ENCODE data around the gene ZNF804B.

ZNF804B gene

DNA sequence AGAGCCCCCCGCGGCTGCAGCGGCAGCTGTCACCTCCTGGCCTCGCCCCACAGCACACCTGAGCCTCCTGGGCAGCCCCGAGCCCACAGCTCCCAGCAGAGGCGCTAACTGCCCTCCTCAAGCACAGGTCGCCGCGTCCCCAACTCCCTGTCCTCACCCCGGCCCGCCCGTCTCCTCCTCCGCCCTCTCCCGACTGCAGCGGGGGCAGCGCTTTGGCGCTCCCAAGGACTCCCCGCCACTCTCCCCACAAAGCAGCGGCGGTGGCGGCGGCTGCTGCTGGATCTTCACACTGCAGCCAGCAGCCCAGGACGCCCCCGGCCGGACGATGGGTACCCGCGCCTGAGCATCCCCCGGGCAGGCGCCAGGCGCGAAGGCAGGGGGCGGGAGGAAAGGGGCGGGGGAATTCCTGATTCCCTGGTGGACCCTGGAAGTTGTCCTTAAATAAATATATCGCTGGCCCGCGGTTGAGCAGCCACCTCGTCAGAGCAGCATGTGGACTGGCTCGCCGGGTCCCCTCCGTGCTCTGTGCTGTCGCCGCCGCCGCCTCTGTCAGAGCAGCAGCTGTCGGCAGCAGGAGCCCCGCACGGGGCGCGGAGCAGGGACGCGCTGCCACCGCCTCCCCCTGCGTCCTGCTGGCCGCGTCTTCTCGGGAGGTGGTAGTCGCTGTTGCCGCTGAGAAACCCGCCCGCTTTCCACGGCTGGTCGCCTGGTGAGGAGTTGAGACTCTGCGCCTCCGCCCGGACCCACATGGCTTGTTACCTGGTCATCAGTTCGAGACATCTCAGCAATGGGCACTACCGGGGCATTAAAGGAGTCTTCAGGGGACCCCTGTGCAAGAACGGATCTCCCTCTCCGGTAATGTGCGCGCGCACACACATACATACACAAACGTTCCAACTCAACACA, at the start of gene ZNF804B:
ZNF804B (plus strand) TSS at position 471 of the 906 bp plus-strand sequence; CDS start at position 748, 277 bp downstream.
- no peak for DNase-seq (ENCODE audit: low read depth, low spot score)
- H3K4me3 ChIP-seq (ENCODE audit: low read depth, low read length), result no peak within 1 kb of the TSS
- POLR2A ChIA-PET, result no interaction called here
- CTCF ChIA-PET, result no interaction called here
- TF ChIP-seq, protein P1, sequence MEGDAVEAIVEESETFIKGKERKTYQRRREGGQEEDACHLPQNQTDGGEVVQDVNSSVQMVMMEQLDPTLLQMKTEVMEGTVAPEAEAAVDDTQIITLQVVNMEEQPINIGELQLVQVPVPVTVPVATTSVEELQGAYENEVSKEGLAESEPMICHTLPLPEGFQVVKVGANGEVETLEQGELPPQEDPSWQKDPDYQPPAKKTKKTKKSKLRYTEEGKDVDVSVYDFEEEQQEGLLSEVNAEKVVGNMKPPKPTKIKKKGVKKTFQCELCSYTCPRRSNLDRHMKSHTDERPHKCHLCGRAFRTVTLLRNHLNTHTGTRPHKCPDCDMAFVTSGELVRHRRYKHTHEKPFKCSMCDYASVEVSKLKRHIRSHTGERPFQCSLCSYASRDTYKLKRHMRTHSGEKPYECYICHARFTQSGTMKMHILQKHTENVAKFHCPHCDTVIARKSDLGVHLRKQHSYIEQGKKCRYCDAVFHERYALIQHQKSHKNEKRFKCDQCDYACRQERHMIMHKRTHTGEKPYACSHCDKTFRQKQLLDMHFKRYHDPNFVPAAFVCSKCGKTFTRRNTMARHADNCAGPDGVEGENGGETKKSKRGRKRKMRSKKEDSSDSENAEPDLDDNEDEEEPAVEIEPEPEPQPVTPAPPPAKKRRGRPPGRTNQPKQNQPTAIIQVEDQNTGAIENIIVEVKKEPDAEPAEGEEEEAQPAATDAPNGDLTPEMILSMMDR (IDR thresholded peaks at IDR 0.05; ENCODE audit: insufficient read depth, low read length, missing control alignments), result no peak

GRCh38 chr7:88735920-88736319, 23.6 kb upstream of the ZNF804B start:
- H3K4me3 ChIP-seq (ENCODE audit: low read depth, low read length), result no peak overlapping the region
- POLR2A ChIA-PET, result no interaction called here
- TF ChIP-seq, protein P1 (IDR thresholded peaks at IDR 0.05; ENCODE audit: insufficient read depth, low read length, missing control alignments), result no peak
- no peak for DNase-seq (ENCODE audit: low read depth, low spot score)
- CTCF ChIA-PET, result no interaction called here

DNA sequence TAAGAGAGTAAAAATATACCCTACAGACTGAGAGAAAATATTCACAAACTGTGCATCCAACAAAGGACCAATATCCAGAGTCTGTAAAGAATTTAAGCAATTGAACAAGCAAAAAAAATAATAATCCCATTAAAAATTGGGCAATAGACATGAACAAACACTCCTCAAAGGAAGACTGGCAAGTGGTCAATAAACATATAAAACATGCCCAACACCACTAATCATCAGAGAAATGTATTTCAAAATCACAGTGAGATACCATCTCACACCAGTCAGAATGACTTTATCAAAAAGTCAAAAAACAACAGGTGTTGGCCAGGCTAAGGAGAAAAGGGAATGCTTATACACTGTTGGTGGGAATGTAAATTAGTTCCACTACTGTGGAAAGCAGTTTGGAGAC, 21.9 kb upstream of the ZNF804B start:
- TF ChIP-seq, protein P1 (IDR thresholded peaks at IDR 0.05; ENCODE audit: insufficient read depth, low read length, missing control alignments), result no peak
- H3K4me3 ChIP-seq (ENCODE audit: low read depth, low read length), result no peak overlapping the region
- no peak for DNase-seq (ENCODE audit: low read depth, low spot score)
- POLR2A ChIA-PET, result no interaction called here
- CTCF ChIA-PET, result no interaction called here

DNA sequence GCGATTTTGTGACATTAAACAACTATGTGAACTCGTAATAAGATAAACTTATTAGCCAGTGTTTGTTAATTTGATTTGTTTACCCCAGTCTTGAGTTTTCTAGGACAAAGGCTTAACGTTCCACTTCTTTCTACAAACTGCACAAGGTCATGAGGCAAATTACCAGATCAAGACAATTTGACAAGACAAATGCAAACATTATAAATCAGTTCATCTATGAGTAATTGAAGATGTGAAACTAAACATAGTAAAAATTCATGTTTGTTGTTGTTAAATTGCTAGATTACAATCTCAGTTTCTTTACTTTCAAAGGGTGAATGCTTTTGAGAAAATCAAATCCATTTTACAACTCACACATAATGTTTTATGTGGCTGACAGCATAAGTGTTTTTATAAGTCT, 13.4 kb upstream of the ZNF804B start:
- no peak for DNase-seq (ENCODE audit: low read depth, low spot score)
- TF ChIP-seq, protein P1 (IDR thresholded peaks at IDR 0.05; ENCODE audit: insufficient read depth, low read length, missing control alignments), result no peak
- CTCF ChIA-PET, result no interaction called here
- no peak overlapping the region for H3K4me3 ChIP-seq (ENCODE audit: low read depth, low read length)
- POLR2A ChIA-PET, result no interaction called here

GRCh38 chr7:88756802-88757201, 2.7 kb upstream of the ZNF804B start:
- TF ChIP-seq, protein P1 (IDR thresholded peaks at IDR 0.05; ENCODE audit: insufficient read depth, low read length, missing control alignments), result no peak
- no peak overlapping the region for H3K4me3 ChIP-seq (ENCODE audit: low read depth, low read length)
- POLR2A ChIA-PET, result no interaction called here
- CTCF ChIA-PET, result no interaction called here
- DNase-seq (ENCODE audit: low read depth, low spot score), result no peak

DNA sequence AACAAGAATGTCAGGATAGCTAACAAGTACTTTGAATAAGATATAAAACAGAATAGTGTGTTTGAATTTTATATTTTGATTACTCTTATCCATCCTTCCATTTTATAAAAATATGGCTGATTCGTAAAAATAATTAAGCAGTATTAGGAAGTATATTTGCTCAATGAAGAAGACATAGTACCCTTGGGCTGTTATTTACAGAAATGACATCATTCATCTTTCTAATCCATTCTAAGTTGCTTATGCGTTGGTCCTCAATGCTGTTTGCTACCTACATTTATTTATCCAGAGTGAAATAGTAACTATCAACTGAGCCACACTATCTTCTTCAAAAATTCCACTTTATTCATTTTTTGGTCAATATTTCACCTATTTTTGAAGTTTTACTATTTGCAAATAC, 2.1 kb upstream of the ZNF804B start:
- POLR2A ChIA-PET, result no interaction called here
- TF ChIP-seq, protein P1 (IDR thresholded peaks at IDR 0.05; ENCODE audit: insufficient read depth, low read length, missing control alignments), result no peak
- DNase-seq (ENCODE audit: low read depth, low spot score), result no peak
- H3K4me3 ChIP-seq (ENCODE audit: low read depth, low read length), result no peak overlapping the region
- CTCF ChIA-PET, result no interaction called here
